Neural crest cell (in vitro differentiated cells): ENCODE data around the gene NPEPL1. TPM values are rescaled to one million over a fixed set of nuclear protein-coding genes. Genes with fewer than 3 reads are reported as not detected.
A peak's percentile ranks its signal among the peaks of the same experiment; 100 is the strongest.

Experiments used
- DNase-seq: peaks from one replicate; pipeline ENCODE4 v3.0.0; 2021; ENCODE audit warnings: low read depth, mixed read lengths, low spot score
- H3K27ac Mint-ChIP-seq: one replicate; pipeline ENCODE4 v1.8.0; 2021; ENCODE audit warnings: mild to moderate bottlenecking, mixed read lengths; ENCODE audit not compliant: unreplicated experiment
- H3K27me3 Mint-ChIP-seq: 2 replicates; pipeline ENCODE4 v1.8.0; 2021; ENCODE audit warnings: low read depth, mild to moderate bottlenecking, mixed read lengths
- H3K36me3 Mint-ChIP-seq: 2 replicates; pipeline ENCODE4 v1.8.0; 2021; ENCODE audit warnings: low read depth, mild to moderate bottlenecking, mixed read lengths
- H3K4me1 Mint-ChIP-seq: 2 replicates; pipeline ENCODE4 v1.8.0; 2021; ENCODE audit warnings: mixed read lengths
- H3K4me3 Mint-ChIP-seq: one replicate; pipeline ENCODE4 v1.8.0; 2021; ENCODE audit warnings: mild to moderate bottlenecking, mixed read lengths
- H3K9me3 Mint-ChIP-seq: 2 replicates; pipeline ENCODE4 v1.8.0; 2021; ENCODE audit warnings: mixed read lengths
- total RNA-seq: library from RNA; stranded (reverse); gene quantifications from 2 replicates; pipeline ENCODE4 v1.2.1, GENCODE V29; 2021
- TF ChIP-seq, protein P1 (sequence below): fragments of 200-600 bp; sonication (generic); conservative IDR thresholded peaks from 2 replicates; pipeline ENCODE4 v1.5.0; 2021; ENCODE audit warnings: antibody characterized with exemption, mild to moderate bottlenecking

NPEPL1 gene
- total RNA-seq, 1 donor from 2014 or later = 34.0 TPM

DNA sequence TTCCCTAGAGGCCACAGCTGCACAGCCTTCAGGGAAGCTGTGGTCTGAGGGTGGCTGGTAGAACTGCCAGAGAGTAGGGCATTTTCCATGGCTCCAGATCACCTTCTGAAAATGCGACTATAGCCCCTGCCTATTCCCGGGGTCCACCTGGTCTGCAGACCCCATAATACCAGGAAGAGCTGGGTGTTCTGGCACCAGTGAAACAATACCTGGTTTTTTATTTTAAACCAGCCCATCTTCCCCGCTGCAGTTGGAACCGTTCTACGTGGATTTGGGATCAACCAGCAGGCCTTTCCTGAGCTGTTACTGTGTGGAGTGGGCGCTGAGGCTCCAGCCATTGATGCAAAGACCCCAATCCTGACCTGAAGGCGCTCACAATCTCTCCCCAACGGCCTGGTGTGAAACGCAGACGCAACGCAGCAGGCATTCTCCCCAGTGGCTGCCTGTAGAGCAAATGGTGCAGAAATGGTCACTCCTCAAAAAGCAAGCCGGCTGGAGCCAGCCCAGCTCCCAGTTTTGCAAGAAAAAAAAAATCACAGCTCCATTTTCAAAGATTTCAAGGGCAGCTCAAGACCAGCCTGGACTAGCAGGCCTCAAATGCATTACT, 11.3 kb downstream of the NPEPL1 start:
- Mint-ChIP-seq H3K36me3 (peaks cover 23% of the 10 kb centered on the region), H3K9me3 (no peaks in the 10 kb centered on the region), H3K4me3 (no peak overlapping the region), H3K27me3 (no peaks in the 10 kb centered on the region), H3K27ac (peak overlapping the region; percentile 12), H3K4me1 (no peaks in the 10 kb centered on the region)
- TF ChIP-seq, protein P1, sequence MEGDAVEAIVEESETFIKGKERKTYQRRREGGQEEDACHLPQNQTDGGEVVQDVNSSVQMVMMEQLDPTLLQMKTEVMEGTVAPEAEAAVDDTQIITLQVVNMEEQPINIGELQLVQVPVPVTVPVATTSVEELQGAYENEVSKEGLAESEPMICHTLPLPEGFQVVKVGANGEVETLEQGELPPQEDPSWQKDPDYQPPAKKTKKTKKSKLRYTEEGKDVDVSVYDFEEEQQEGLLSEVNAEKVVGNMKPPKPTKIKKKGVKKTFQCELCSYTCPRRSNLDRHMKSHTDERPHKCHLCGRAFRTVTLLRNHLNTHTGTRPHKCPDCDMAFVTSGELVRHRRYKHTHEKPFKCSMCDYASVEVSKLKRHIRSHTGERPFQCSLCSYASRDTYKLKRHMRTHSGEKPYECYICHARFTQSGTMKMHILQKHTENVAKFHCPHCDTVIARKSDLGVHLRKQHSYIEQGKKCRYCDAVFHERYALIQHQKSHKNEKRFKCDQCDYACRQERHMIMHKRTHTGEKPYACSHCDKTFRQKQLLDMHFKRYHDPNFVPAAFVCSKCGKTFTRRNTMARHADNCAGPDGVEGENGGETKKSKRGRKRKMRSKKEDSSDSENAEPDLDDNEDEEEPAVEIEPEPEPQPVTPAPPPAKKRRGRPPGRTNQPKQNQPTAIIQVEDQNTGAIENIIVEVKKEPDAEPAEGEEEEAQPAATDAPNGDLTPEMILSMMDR = no peak
- no peak for DNase-seq

- peak overlapping the region; percentile 43 for H3K27ac Mint-ChIP-seq
- H3K27me3 Mint-ChIP-seq = no peaks in the 10 kb centered on the region
- H3K36me3 Mint-ChIP-seq = peaks cover 23% of the 10 kb centered on the region
These were observed 12.8 kb downstream of the NPEPL1 start for GRCh38 chr20:58705208-58705926.

GRCh38 chr20:58706150-58706892, 13.7 kb downstream of the NPEPL1 start:
- Mint-ChIP-seq H3K27ac (no peak overlapping the region), H3K36me3 (peaks cover 23% of the 10 kb centered on the region), H3K4me1 (no peaks in the 10 kb centered on the region), H3K4me3 (no peak overlapping the region), H3K9me3 (no peaks in the 10 kb centered on the region), H3K27me3 (no peaks in the 10 kb centered on the region)
- no peak for DNase-seq
- TF ChIP-seq, protein P1 = no peak

More at GRCh38 chr20:58705208-58705926, 12.8 kb downstream of the NPEPL1 start:
- Mint-ChIP-seq H3K4me1 (no peaks in the 10 kb centered on the region), H3K9me3 (no peaks in the 10 kb centered on the region), H3K4me3 (no peak overlapping the region)
- DNase-seq = no peak
- TF ChIP-seq, protein P1 = no peak

- DNase-seq = no peak
- Mint-ChIP-seq H3K36me3 (peaks cover 23% of the 10 kb centered on the region), H3K27me3 (no peaks in the 10 kb centered on the region), H3K4me3 (no peak overlapping the region), H3K9me3 (no peaks in the 10 kb centered on the region), H3K4me1 (no peaks in the 10 kb centered on the region), H3K27ac (no peak overlapping the region)
- TF ChIP-seq, protein P1 = no peak
These were observed 14.5 kb downstream of the NPEPL1 start for GRCh38 chr20:58706975-58707681.

DNA sequence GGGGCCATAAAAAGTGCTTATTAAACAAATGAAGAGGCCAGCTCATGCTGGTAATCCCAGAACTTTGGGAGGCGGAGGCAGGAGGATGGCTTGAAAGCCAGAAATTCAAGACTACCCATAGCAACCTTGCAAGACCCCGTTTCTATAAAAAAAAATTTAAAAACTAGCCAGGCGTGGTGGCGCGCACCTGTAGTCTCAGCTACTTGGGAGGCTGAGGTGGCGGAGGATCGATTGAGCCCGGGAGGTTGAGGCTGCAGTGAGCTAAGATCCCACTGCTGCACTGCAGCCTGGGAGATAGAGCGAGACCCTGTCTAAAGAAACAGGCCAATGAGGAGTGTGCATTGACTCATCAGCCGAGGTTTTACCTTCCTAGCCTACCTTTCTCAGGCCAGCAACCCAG, 15.2 kb downstream of the NPEPL1 start:
- Mint-ChIP-seq H3K4me1 (no peaks in the 10 kb centered on the region), H3K4me3 (no peak overlapping the region), H3K36me3 (peaks cover 19% of the 10 kb centered on the region), H3K9me3 (no peaks in the 10 kb centered on the region), H3K27me3 (no peaks in the 10 kb centered on the region), H3K27ac (no peak overlapping the region)
- DNase-seq = no peak
- TF ChIP-seq, protein P1 = no peak
